SK-N-SH treated with all-trans-retinoic acid at 6 μM for 48 hours (cell line): ENCODE measurements around the gene RELT.

ENCODE experiments used
- ATAC-seq: fragments of 200-7000 bp; cut with Tn5 transposase; 3 replicates; pipeline ENCODE4 v1.9.1; 2020; ENCODE audit warnings: mild to moderate bottlenecking, moderate library complexity
- ARNTL ChIP-seq: fragments of 450-650 bp; formaldehyde crosslinking; IDR thresholded peaks from 2 replicates; pipeline ENCODE4 v1.5.0; 2020; ENCODE audit warnings: low read depth, mild to moderate bottlenecking, moderate library complexity, borderline replicate concordance
- BACH2 ChIP-seq: fragments of 250-450 bp; sonication (Bioruptor Pico); IDR thresholded peaks from 2 replicates; pipeline ENCODE4 v1.9.0; 2021; ENCODE audit warnings: mild to moderate bottlenecking, borderline replicate concordance
- ESRRG ChIP-seq: fragments of 250-450 bp; sonication (Bioruptor Pico); IDR thresholded peaks from 2 replicates; pipeline ENCODE4 v1.6.1; 2021; ENCODE audit warnings: mild to moderate bottlenecking
- ISL1 ChIP-seq: fragments of 250-450 bp; sonication (Bioruptor Pico); IDR thresholded peaks from 2 replicates; pipeline ENCODE4 v2.1.2; 2022; ENCODE audit warnings: mild to moderate bottlenecking, moderate library complexity
- OSR1 ChIP-seq: fragments of 250-450 bp; sonication (Bioruptor Pico); IDR thresholded peaks from 2 replicates; pipeline ENCODE4 v1.8.0; 2022; ENCODE audit warnings: moderate library complexity, mild to moderate bottlenecking, inconsistent platforms
- PPARA ChIP-seq: fragments of 250-450 bp; sonication (Bioruptor Pico); IDR thresholded peaks from 2 replicates; pipeline ENCODE4 v1.5.0; 2020; ENCODE audit warnings: mild to moderate bottlenecking, borderline replicate concordance
- RARB ChIP-seq: fragments of 250-450 bp; sonication (Bioruptor Pico); IDR thresholded peaks from 2 replicates; pipeline ENCODE4 v1.8.0; 2021; ENCODE audit warnings: mild to moderate bottlenecking, moderate library complexity
- TCF4 ChIP-seq: fragments of 250-450 bp; sonication (Bioruptor Pico); IDR thresholded peaks from 2 replicates; pipeline ENCODE4 v1.8.0; 2021; ENCODE audit warnings: mild to moderate bottlenecking, moderate library complexity, borderline replicate concordance
- TOX ChIP-seq: fragments of 250-450 bp; sonication (Bioruptor Pico); IDR thresholded peaks from 2 replicates; pipeline ENCODE4 v1.8.0; 2021; ENCODE audit warnings: mild to moderate bottlenecking, moderate library complexity, borderline replicate concordance
- ZC3H10 ChIP-seq: fragments of 250-450 bp; sonication (Bioruptor Pico); IDR thresholded peaks from 2 replicates; pipeline ENCODE4 v1.5.1; 2021; ENCODE audit warnings: mild to moderate bottlenecking, moderate library complexity
- ZFP3 ChIP-seq: fragments of 250-450 bp; sonication (Bioruptor Pico); IDR thresholded peaks from 2 replicates; pipeline ENCODE4 v1.5.0; 2020; ENCODE audit warnings: mild to moderate bottlenecking, moderate library complexity
- ZFP30 ChIP-seq: fragments of 450-650 bp; formaldehyde crosslinking; IDR thresholded peaks from 2 replicates; pipeline ENCODE4 v1.5.0; 2022; ENCODE audit warnings: mild to moderate bottlenecking, moderate library complexity
- ZNF565 ChIP-seq: fragments of 450-650 bp; formaldehyde crosslinking; conservative IDR thresholded peaks from 2 replicates; pipeline ENCODE4 v1.5.0; 2020; ENCODE audit warnings: low read depth, mild to moderate bottlenecking, moderate library complexity
- ZNF70 ChIP-seq: fragments of 450-650 bp; formaldehyde crosslinking; IDR thresholded peaks from 2 replicates; pipeline ENCODE4 v1.5.0; 2020; ENCODE audit warnings: mild to moderate bottlenecking, moderate library complexity
- TF ChIP-seq, protein P1 (sequence below): fragments of 250-450 bp; sonication (Bioruptor Pico); IDR thresholded peaks from 2 replicates; pipeline ENCODE4 v1.8.0; 2020; ENCODE audit warnings: mild to moderate bottlenecking, moderate library complexity, borderline replicate concordance
- TF ChIP-seq, protein P2 (sequence below): fragments of 250-450 bp; sonication (Bioruptor Pico); IDR thresholded peaks from 2 replicates; pipeline ENCODE4 v1.5.1; 2020; ENCODE audit warnings: low read depth, mild to moderate bottlenecking, moderate library complexity
- TF ChIP-seq, protein P3 (sequence below): fragments of 250-450 bp; sonication (Bioruptor Pico); IDR thresholded peaks from 2 replicates; pipeline ENCODE4 v1.5.0; 2020; ENCODE audit warnings: mild to moderate bottlenecking, moderate library complexity

Gene RELT

DNA sequence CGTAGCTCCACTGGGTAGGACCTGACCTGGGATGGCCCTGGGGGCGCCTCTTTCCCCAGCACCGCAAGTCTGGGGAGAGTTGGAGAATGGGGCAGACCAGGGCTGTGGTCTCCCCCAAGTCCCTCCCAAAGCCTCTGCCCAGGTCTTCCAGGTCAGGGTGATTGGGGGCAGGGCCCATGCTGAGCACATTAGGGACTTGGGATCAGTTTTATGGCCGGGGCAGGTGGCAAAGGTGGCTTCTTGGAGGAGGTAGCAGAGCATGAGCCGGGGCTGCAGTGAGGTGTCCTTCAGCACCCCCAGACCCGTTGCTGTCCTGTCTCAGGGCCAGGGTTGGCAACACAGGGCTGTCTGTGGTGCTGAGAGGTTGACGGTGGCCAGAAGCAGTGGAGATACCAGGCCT is 6.0 kb downstream of the RELT start (continued):
- TF ChIP-seq, protein P1, sequence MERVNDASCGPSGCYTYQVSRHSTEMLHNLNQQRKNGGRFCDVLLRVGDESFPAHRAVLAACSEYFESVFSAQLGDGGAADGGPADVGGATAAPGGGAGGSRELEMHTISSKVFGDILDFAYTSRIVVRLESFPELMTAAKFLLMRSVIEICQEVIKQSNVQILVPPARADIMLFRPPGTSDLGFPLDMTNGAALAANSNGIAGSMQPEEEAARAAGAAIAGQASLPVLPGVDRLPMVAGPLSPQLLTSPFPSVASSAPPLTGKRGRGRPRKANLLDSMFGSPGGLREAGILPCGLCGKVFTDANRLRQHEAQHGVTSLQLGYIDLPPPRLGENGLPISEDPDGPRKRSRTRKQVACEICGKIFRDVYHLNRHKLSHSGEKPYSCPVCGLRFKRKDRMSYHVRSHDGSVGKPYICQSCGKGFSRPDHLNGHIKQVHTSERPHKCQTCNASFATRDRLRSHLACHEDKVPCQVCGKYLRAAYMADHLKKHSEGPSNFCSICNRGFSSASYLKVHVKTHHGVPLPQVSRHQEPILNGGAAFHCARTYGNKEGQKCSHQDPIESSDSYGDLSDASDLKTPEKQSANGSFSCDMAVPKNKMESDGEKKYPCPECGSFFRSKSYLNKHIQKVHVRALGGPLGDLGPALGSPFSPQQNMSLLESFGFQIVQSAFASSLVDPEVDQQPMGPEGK (CRISPR knock-in tag): no peak
- TF ChIP-seq ZNF565 (CRISPR knock-in tag): no peak
- TF ChIP-seq, protein P2, sequence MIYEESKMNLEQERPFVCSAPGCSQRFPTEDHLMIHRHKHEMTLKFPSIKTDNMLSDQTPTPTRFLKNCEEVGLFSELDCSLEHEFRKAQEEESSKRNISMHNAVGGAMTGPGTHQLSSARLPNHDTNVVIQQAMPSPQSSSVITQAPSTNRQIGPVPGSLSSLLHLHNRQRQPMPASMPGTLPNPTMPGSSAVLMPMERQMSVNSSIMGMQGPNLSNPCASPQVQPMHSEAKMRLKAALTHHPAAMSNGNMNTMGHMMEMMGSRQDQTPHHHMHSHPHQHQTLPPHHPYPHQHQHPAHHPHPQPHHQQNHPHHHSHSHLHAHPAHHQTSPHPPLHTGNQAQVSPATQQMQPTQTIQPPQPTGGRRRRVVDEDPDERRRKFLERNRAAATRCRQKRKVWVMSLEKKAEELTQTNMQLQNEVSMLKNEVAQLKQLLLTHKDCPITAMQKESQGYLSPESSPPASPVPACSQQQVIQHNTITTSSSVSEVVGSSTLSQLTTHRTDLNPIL (CRISPR knock-in tag): no peak

GRCh38 chr11:73382747-73383146 is 6.5 kb downstream of the RELT start:
- TF ChIP-seq ZFP30 (no peak), RARB (CRISPR knock-in tag) (no peak)
- TF ChIP-seq, protein P2 (CRISPR knock-in tag): no peak
- ATAC-seq: no peak

- ATAC-seq: 0 out of 3 replicates have a peak, but pooled peaks have one; percentile 18
- TF ChIP-seq ZNF565 (CRISPR knock-in tag) (no peak), TOX (CRISPR knock-in tag) (no peak), ARNTL (CRISPR knock-in tag) (no peak)
- TF ChIP-seq, protein P3, sequence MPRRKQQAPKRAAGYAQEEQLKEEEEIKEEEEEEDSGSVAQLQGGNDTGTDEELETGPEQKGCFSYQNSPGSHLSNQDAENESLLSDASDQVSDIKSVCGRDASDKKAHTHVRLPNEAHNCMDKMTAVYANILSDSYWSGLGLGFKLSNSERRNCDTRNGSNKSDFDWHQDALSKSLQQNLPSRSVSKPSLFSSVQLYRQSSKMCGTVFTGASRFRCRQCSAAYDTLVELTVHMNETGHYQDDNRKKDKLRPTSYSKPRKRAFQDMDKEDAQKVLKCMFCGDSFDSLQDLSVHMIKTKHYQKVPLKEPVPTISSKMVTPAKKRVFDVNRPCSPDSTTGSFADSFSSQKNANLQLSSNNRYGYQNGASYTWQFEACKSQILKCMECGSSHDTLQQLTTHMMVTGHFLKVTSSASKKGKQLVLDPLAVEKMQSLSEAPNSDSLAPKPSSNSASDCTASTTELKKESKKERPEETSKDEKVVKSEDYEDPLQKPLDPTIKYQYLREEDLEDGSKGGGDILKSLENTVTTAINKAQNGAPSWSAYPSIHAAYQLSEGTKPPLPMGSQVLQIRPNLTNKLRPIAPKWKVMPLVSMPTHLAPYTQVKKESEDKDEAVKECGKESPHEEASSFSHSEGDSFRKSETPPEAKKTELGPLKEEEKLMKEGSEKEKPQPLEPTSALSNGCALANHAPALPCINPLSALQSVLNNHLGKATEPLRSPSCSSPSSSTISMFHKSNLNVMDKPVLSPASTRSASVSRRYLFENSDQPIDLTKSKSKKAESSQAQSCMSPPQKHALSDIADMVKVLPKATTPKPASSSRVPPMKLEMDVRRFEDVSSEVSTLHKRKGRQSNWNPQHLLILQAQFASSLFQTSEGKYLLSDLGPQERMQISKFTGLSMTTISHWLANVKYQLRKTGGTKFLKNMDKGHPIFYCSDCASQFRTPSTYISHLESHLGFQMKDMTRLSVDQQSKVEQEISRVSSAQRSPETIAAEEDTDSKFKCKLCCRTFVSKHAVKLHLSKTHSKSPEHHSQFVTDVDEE (CRISPR knock-in tag): no peak
These were observed 7.3 kb downstream of the RELT start for GRCh38 chr11:73383249-73384124.

- no peak for TF ChIP-seq BACH2
- no peak for TF ChIP-seq TCF4 (CRISPR knock-in tag)
- no peak for TF ChIP-seq ESRRG (CRISPR knock-in tag)
- TF ChIP-seq RARB (CRISPR knock-in tag): no peak
- TF ChIP-seq, protein P1 (CRISPR knock-in tag): no peak
- no peak for TF ChIP-seq ZFP30
- TF ChIP-seq ZFP3 (CRISPR knock-in tag): no peak
- TF ChIP-seq PPARA: no peak
- no peak for TF ChIP-seq OSR1 (CRISPR knock-in tag)
- no peak for TF ChIP-seq TOX (CRISPR knock-in tag)
- TF ChIP-seq ZC3H10 (CRISPR knock-in tag): no peak
- no peak for TF ChIP-seq ZNF565 (CRISPR knock-in tag)
- ATAC-seq: no peak
These were observed 7.9 kb downstream of the RELT start for GRCh38 chr11:73384125-73384441.

DNA sequence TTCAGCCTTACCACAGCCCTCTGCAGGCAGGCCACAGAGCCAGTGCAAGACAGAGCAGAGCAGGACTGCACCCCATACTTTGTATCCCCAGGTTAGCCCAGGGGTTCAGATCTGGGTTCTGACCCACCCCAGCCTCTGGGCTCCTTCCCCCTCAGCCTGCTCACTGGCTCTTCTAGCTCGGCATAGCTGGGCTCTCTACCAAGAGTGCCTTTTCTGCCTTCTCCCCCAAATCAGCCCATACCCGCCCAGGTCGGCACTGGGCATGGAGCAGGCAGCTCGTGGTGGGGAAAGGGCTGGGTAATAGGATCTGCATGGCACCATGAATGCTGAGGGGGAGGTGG is 8.3 kb downstream of the RELT start:
- ATAC-seq: no peak
- TF ChIP-seq ZNF565 (CRISPR knock-in tag) (no peak), RARB (CRISPR knock-in tag) (no peak), PPARA (no peak), ARNTL (CRISPR knock-in tag) (no peak), ISL1 (CRISPR knock-in tag) (no peak), ZNF70 (no peak), ESRRG (CRISPR knock-in tag) (no peak)
